H1 (cell line): Measurements from ENCODE around the gene SSR1. TPM values are rescaled to one million over a fixed set of nuclear protein-coding genes. Genes with fewer than 3 reads are reported as not detected.

ENCODE experiments used
- CTCF ChIA-PET: fragments of 300-600 bp; sonication (Branson Sonifier 250); formaldehyde crosslinking; loops from one replicate; lab custom pipeline; 2021; ENCODE audit not compliant: partially characterized antibody; lab: Charles Lee
- POLR2A ChIA-PET: fragments of 300-600 bp; sonication (Branson Sonifier 250); formaldehyde crosslinking; loops from one replicate; lab custom pipeline; 2021; ENCODE audit warnings: inconsistent platforms; ENCODE audit not compliant: partially characterized antibody; lab: Charles Lee
- DNase-seq, 2 experiments: peaks; one replicate each; pipeline versions ENCODE4 v3.0.0 to v3.0.0-alpha.2; 2010 to 2022; ENCODE audit warnings: low spot score in 2 of 2, low read depth in 1 of 2, mixed read lengths in 1 of 2
- FAIRE-seq: peaks from 2 replicates; lab custom pipeline; 2011; peaks lifted over from hg19 to GRCh38; lab: Jason Lieb, UNC
- H2AFZ ChIP-seq: 2 replicates; pipeline ENCODE4 v1.8.1; 2012; ENCODE audit warnings: low read length, inconsistent platforms
- H2AK5ac ChIP-seq: 2 replicates; pipeline ENCODE4 v1.6.1; 2013; ENCODE audit warnings: low read depth, low read length
- H2BK120ac ChIP-seq: replicated peaks from 2 replicates; pipeline ENCODE3; 2013; ENCODE audit warnings: low read depth, low read length, inconsistent platforms
- H2BK12ac ChIP-seq: 2 replicates; pipeline ENCODE4 v1.6.1; 2013; ENCODE audit warnings: low read depth, low read length
- H2BK15ac ChIP-seq: 2 replicates; pipeline ENCODE4 v1.6.1; 2013; ENCODE audit warnings: low read length
- H2BK20ac ChIP-seq: 2 replicates; pipeline ENCODE4 v1.6.1; 2013; ENCODE audit warnings: low read length
- H2BK5ac ChIP-seq: 2 replicates; pipeline ENCODE4 v1.6.1; 2013; ENCODE audit warnings: low read depth, low read length
- H3K14ac ChIP-seq: 2 replicates; pipeline ENCODE4 v1.6.1; 2013; ENCODE audit warnings: inconsistent platforms; ENCODE audit not compliant: insufficient read length
- H3K18ac ChIP-seq: 2 replicates; pipeline ENCODE4 v1.6.1; 2013; ENCODE audit warnings: low read length; ENCODE audit errors: extremely low read depth
- H3K23ac ChIP-seq: 2 replicates; pipeline ENCODE4 v1.6.1; 2013; ENCODE audit warnings: inconsistent platforms; ENCODE audit not compliant: insufficient read length
- H3K23me2 ChIP-seq: 2 replicates; pipeline ENCODE4 v1.6.1; 2013; ENCODE audit warnings: low read depth, low read length
- H3K27ac ChIP-seq: 2 replicates; pipeline ENCODE4 v1.6.1; 2011; ENCODE audit warnings: low read depth, low read length, inconsistent platforms
- H3K27me3 ChIP-seq, 4 experiments: replicated peaks in 1 of 4; 1 replicate in 1 of 4; 2 replicates in 3 of 4; pipeline versions ENCODE4 v1.6.1 to v1.8.1; 2011 to 2013; ENCODE audit warnings: low read length in 3 of 4, mild to moderate bottlenecking in 3 of 4, inconsistent platforms in 2 of 4, mixed read lengths in 2 of 4, moderate library complexity in 1 of 4; ENCODE audit not compliant: control insufficient read depth in 3 of 4, insufficient read depth in 3 of 4; ENCODE audit errors: extremely low read depth in 1 of 4
- H3K36me3 ChIP-seq, 4 experiments: 2 replicates each; pipeline versions ENCODE4 v1.6.1 to v1.8.1; 2011 to 2013; ENCODE audit warnings: mild to moderate bottlenecking in 4 of 4, low read length in 3 of 4, moderate library complexity in 2 of 4, control low read depth in 1 of 4, inconsistent platforms in 1 of 4; ENCODE audit not compliant: insufficient read depth in 4 of 4, control insufficient read depth in 2 of 4
- H3K4ac ChIP-seq: replicated peaks from 2 replicates; pipeline ENCODE3; 2013; ENCODE audit warnings: low read length, low read depth, mixed read lengths, inconsistent platforms; ENCODE audit not compliant: insufficient read length
- H3K4me1 ChIP-seq, 4 experiments: replicated peaks in 1 of 4; 1 replicate in 1 of 4; 2 replicates in 3 of 4; pipeline versions ENCODE4 v1.6.1 to v1.8.1; 2011 to 2013; ENCODE audit warnings: low read length in 3 of 4, inconsistent platforms in 2 of 4, mixed read lengths in 1 of 4; ENCODE audit not compliant: insufficient read depth in 4 of 4, control insufficient read depth in 3 of 4
- H3K4me2 ChIP-seq, 2 experiments: 2 replicates each; pipeline versions ENCODE4 v1.6.1 to v1.8.1; 2011 to 2013; ENCODE audit warnings: low read depth in 2 of 2, low read length in 2 of 2, control low read depth in 1 of 2, inconsistent platforms in 1 of 2, mild to moderate bottlenecking in 1 of 2; ENCODE audit not compliant: insufficient read depth in 1 of 2
- H3K4me3 ChIP-seq, 4 experiments: fragments of 200-600, 300-600 bp in 1 of 4; sonication (generic), shearing (Covaris generic), sonication (Bioruptor Twin) in 1 of 4; 2 replicates each; pipeline versions ENCODE4 v1.5.1 to v1.8.1; 2011 to 2016; ENCODE audit warnings: low read length in 4 of 4, low read depth in 3 of 4, control low read depth in 2 of 4, inconsistent platforms in 2 of 4, mild to moderate bottlenecking in 2 of 4, mixed read lengths in 1 of 4, moderate library complexity in 1 of 4; ENCODE audit not compliant: insufficient read depth in 2 of 4; ENCODE audit errors: extremely low read depth in 1 of 4
- H3K56ac ChIP-seq: replicated peaks from 2 replicates; pipeline ENCODE3; 2013; ENCODE audit warnings: low read depth, mild to moderate bottlenecking, mixed read lengths, low read length, inconsistent platforms; ENCODE audit not compliant: insufficient read length
- H3K79me1 ChIP-seq: 2 replicates; pipeline ENCODE4 v1.6.1; 2013; ENCODE audit warnings: low read depth, low read length, control low read depth
- H3K79me2 ChIP-seq, 2 experiments: 2 replicates each; pipeline versions ENCODE4 v1.6.1 to v1.8.1; 2012 to 2013; ENCODE audit warnings: low read length in 2 of 2, mild to moderate bottlenecking in 2 of 2, inconsistent platforms in 1 of 2; ENCODE audit not compliant: insufficient read depth in 2 of 2, control insufficient read depth in 1 of 2
- H3K9ac ChIP-seq, 4 experiments: replicated peaks in 1 of 4; 1 replicate in 1 of 4; 2 replicates in 3 of 4; pipeline versions ENCODE4 v1.6.1 to v1.8.1; 2011 to 2013; ENCODE audit warnings: low read depth in 3 of 4, low read length in 3 of 4, control low read depth in 2 of 4, mild to moderate bottlenecking in 2 of 4, moderate library complexity in 2 of 4, inconsistent platforms in 1 of 4; ENCODE audit errors: extremely low read depth in 1 of 4
- H3K9me3 ChIP-seq, 2 experiments: 2 replicates each; pipeline versions ENCODE4 v1.6.1 to v1.8.1; 2012 to 2013; ENCODE audit warnings: mild to moderate bottlenecking in 2 of 2, moderate library complexity in 2 of 2, control low read depth in 1 of 2, inconsistent platforms in 1 of 2, low read depth in 1 of 2, low read length in 1 of 2, mixed read lengths in 1 of 2; ENCODE audit not compliant: insufficient read depth in 2 of 2
- H4K20me1 ChIP-seq, 2 experiments: replicated peaks in 1 of 2; 2 replicates each; pipeline versions ENCODE3 to v1.8.1; 2011 to 2013; ENCODE audit warnings: inconsistent platforms in 2 of 2, low read length in 2 of 2, mild to moderate bottlenecking in 1 of 2; ENCODE audit not compliant: insufficient read depth in 2 of 2, control insufficient read depth in 1 of 2
- H4K5ac ChIP-seq: 2 replicates; pipeline ENCODE4 v1.6.1; 2013; ENCODE audit warnings: low read length, low read depth, mixed read lengths, inconsistent platforms; ENCODE audit not compliant: insufficient read length
- H4K8ac ChIP-seq: 2 replicates; pipeline ENCODE4 v1.8.0; 2013; ENCODE audit warnings: mild to moderate bottlenecking, moderate library complexity, low read length, inconsistent platforms; ENCODE audit not compliant: insufficient read depth; ENCODE audit errors: extremely low read depth
- H4K91ac ChIP-seq: replicated peaks from 2 replicates; pipeline ENCODE3; 2013; ENCODE audit warnings: low read length, mixed read lengths, inconsistent platforms; ENCODE audit not compliant: insufficient read length
- WGBS, 2 experiments: shearing (Covaris generic) in 1 of 2; methylation state at CpG; one replicate each; pipeline versions ENCODE4 v1.1.6 to v1.1.7; 2013 to 2015; ENCODE audit warnings: low lambda C conversion rate in 2 of 2, mixed read lengths in 2 of 2, inconsistent platforms in 1 of 2, low coverage in 1 of 2, missing lambda C conversion rate in 1 of 2; ENCODE audit not compliant: insufficient replicate concordance in 2 of 2, insufficient coverage in 1 of 2, insufficient read length in 1 of 2; ENCODE audit errors: extremely low coverage in 1 of 2, missing lambda C conversion rate in 1 of 2; 5-methylcytosine and 5-hydroxymethylcytosine counted together
- polyA plus RNA-seq, 7 experiments: library from polyadenylated mRNA; depleted of rRNA in 3 of 7; stranded (reverse) in 5 of 7; unstranded in 2 of 7; fragments of >200 nt in 5 of 7; fragments of 200-250 nt in 2 of 7; gene quantifications; 1 replicate in 5 of 7; 2 replicates in 1 of 7; 4 replicates in 1 of 7; pipeline versions ENCODE4 v1.2.1 to v1.2.3, GENCODE V29; 2011 to 2013; ENCODE audit warnings: missing spikeins in 2 of 7, mixed read lengths in 2 of 7
- total RNA-seq: library from RNA; stranded (reverse); fragmentation: NEBNext Ultra II Directional; extraction: Animal tissue kit (Norgen Biotek cat#: 25700); gene quantifications from 2 replicates; pipeline ENCODE4 v1.2.1, GENCODE V29; 2021

Gene SSR1
- total and polyA plus RNA-seq, 2 of the 8 experiments (the other 6 are each of a cell fraction or from before 2014, with no cell fraction given) = 26.6 to 117 TPM

GRCh38 chr6:7301702-7302101 is 11.3 kb downstream of the SSR1 start:
- H3K4ac ChIP-seq = no peak overlapping the region
- no peak overlapping the region for H2AK5ac ChIP-seq
- H3K14ac ChIP-seq = no peak overlapping the region
- peaks cover 0 to 9% of the 10 kb centered on the region in 2 experiments; a peak in 1 of 4 replicates for H3K79me2 ChIP-seq
- H3K79me1 ChIP-seq = 0 out of 2 replicates have a peak, but pooled peaks cover 3% of the 10 kb centered on the region
- no peak overlapping the region for H2BK20ac ChIP-seq
- H2BK12ac ChIP-seq = no peak overlapping the region
- H3K27ac ChIP-seq = no peak overlapping the region
- no peak overlapping the region for H3K4me3 ChIP-seq
- peaks cover 23 to 80% (median 54%) of the 10 kb centered on the region in 4 experiments for H3K36me3 ChIP-seq
- H2BK15ac ChIP-seq = no peak overlapping the region
- H3K4me2 ChIP-seq = no peak overlapping the region
- H2AFZ ChIP-seq = no peak overlapping the region
- H3K4me1 ChIP-seq = no peaks in the 10 kb centered on the region
- DNase-seq = no peak
- H3K27me3 ChIP-seq = no peaks in the 10 kb centered on the region
- H4K8ac ChIP-seq = no peak overlapping the region
- no peak overlapping the region for H3K9ac ChIP-seq
- no peak overlapping the region for H3K56ac ChIP-seq
- H3K23me2 ChIP-seq = no peaks in the 10 kb centered on the region
- H4K5ac ChIP-seq = no peak overlapping the region
- ChIA-PET CTCF (interaction anchor here (1.2 kb wide), 1 partner anchor 23 kb away, joined by 3 read pairs; no protein-coding TSS in a partner anchor), POLR2A (interaction anchor here (0.6 to 1.5 kb wide), 3 partner anchors 10 to 870 kb away, joined by 4 to 5 read pairs (median 4); no protein-coding TSS in a partner anchor)
- peaks cover 3 to 6% of the 10 kb centered on the region in 2 experiments for H4K20me1 ChIP-seq
- no peak overlapping the region for H2BK120ac ChIP-seq
- FAIRE-seq = no peak
- WGBS, 2 experiments = 78% methylated on average over 7 of the region's 7 CpGs; no CpG with 5 or more reads in 1 of the 2 experiments
- H2BK5ac ChIP-seq = no peak overlapping the region
- no peak overlapping the region for H3K23ac ChIP-seq
- no peak overlapping the region for H3K18ac ChIP-seq
- H3K9me3 ChIP-seq = no peaks in the 10 kb centered on the region
- H4K91ac ChIP-seq = no peak overlapping the region
